Measurements from ENCODE around the gene STIP1. TPM values are rescaled to one million over a fixed set of nuclear protein-coding genes. Genes with fewer than 3 reads are reported as not detected.

The STIP1 gene
- polyA plus RNA-seq, 1 donor from 2014 or later: 161 TPM

GRCh38 chr11:64248578-64248977 is 62.6 kb downstream of the STIP1 start:
- Histone ChIP-seq H3K27ac (ENCODE audit: low read length) (no peak overlapping the region), H3K9ac (ENCODE audit: low read length) (no peak overlapping the region), H3K4me2 (ENCODE audit: low read length) (no peak overlapping the region), H2AFZ (ENCODE audit: low read depth, low read length) (no peak overlapping the region), H3K36me3 (ENCODE audit: insufficient read depth, low read length) (no peaks in the 10 kb centered on the region), H3K9me2 (ENCODE audit: insufficient read depth, low read length) (no peaks in the 10 kb centered on the region), H3K79me2 (replicated peaks; ENCODE audit: insufficient read depth, low read length) (peaks cover 13% of the 10 kb centered on the region), H3K9me3 (ENCODE audit: low read length) (no peaks in the 10 kb centered on the region), H3F3A (ENCODE audit: insufficient read depth, low read length, poor library complexity, severe bottlenecking) (no peaks in the 10 kb centered on the region), H3K27me3 (ENCODE audit: insufficient read depth, low read depth, low read length) (peaks cover 8% of the 10 kb centered on the region), H3K4me3 (ENCODE audit: low read length) (no peak overlapping the region), H4K20me1 (ENCODE audit: insufficient read depth) (no peaks in the 10 kb centered on the region)
- TF ChIP-seq RAD21 (conservative IDR thresholded peaks at IDR 0.05) (no peak), REST (IDR thresholded peaks at IDR 0.05; ENCODE audit: borderline replicate concordance) (no peak), EZH2 (IDR thresholded peaks at IDR 0.05; ENCODE audit: borderline replicate concordance, insufficient read depth, low read length, poor library complexity, severe bottlenecking) (no peak), SMC3 (conservative IDR thresholded peaks at IDR 0.05; ENCODE audit: poor library complexity) (no peak), MXI1 (conservative IDR thresholded peaks at IDR 0.05; ENCODE audit: poor library complexity, severe bottlenecking) (no peak), TAF1 (IDR thresholded peaks at IDR 0.05; ENCODE audit: low read depth) (no peak), CTCF (IDR thresholded peaks at IDR 0.05; ENCODE audit: poor library complexity, severe bottlenecking) (no peak), POLR2AphosphoS5 (IDR thresholded peaks at IDR 0.05) (no peak), EP300 (conservative IDR thresholded peaks at IDR 0.05; ENCODE audit: poor library complexity, severe bottlenecking) (no peak)

DNA sequence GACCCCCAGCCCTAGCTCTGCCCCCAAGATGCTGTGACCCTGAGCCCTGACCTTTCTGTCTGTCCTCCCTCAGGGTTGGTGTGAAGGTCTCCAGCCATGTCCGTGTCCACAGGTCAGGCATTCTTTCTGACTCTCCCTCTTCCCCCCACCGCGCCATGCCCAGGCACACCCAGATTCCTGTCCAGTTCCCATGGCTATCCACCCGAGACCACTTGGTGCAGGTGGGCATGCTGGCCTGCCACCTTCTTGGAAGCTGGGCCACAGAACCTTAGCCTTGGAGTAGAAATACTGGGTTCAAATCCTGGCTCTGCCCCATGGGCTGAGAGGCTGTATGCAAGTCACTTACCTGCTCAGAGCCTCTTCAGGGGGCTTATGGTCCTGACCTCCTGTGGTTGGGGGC is 63.1 kb downstream of the STIP1 start:
- H4K20me1 ChIP-seq (ENCODE audit: insufficient read depth): no peaks in the 10 kb centered on the region
- no peaks in the 10 kb centered on the region for H3K36me3 ChIP-seq (ENCODE audit: insufficient read depth, low read length)
- H3K4me3 ChIP-seq (ENCODE audit: low read length): no peak overlapping the region
- no peak overlapping the region for H3K4me2 ChIP-seq (ENCODE audit: low read length)
- H3K9me2 ChIP-seq (ENCODE audit: insufficient read depth, low read length): no peaks in the 10 kb centered on the region
- no peak overlapping the region for H3K27ac ChIP-seq (ENCODE audit: low read length)
- no peaks in the 10 kb centered on the region for H3F3A ChIP-seq (ENCODE audit: insufficient read depth, low read length, poor library complexity, severe bottlenecking)
- H3K9ac ChIP-seq (ENCODE audit: low read length): no peak overlapping the region
- no peak for TF ChIP-seq EP300 (conservative IDR thresholded peaks at IDR 0.05; ENCODE audit: poor library complexity, severe bottlenecking)
- TF ChIP-seq EZH2 (IDR thresholded peaks at IDR 0.05; ENCODE audit: borderline replicate concordance, insufficient read depth, low read length, poor library complexity, severe bottlenecking): no peak
- no peak for TF ChIP-seq REST (IDR thresholded peaks at IDR 0.05; ENCODE audit: borderline replicate concordance)
- TF ChIP-seq MXI1 (conservative IDR thresholded peaks at IDR 0.05; ENCODE audit: poor library complexity, severe bottlenecking): no peak
- no peak for TF ChIP-seq TAF1 (IDR thresholded peaks at IDR 0.05; ENCODE audit: low read depth)
- TF ChIP-seq POLR2AphosphoS5 (IDR thresholded peaks at IDR 0.05): no peak
- no peak for TF ChIP-seq CTCF (IDR thresholded peaks at IDR 0.05; ENCODE audit: poor library complexity, severe bottlenecking)
- no peak for TF ChIP-seq RAD21 (conservative IDR thresholded peaks at IDR 0.05)
- TF ChIP-seq SMC3 (conservative IDR thresholded peaks at IDR 0.05; ENCODE audit: poor library complexity): no peak
- peaks cover 13% of the 10 kb centered on the region for H3K79me2 ChIP-seq (replicated peaks; ENCODE audit: insufficient read depth, low read length)
- no peak overlapping the region for H2AFZ ChIP-seq (ENCODE audit: low read depth, low read length)
- H3K9me3 ChIP-seq (ENCODE audit: low read length): no peaks in the 10 kb centered on the region
- peaks cover 8% of the 10 kb centered on the region for H3K27me3 ChIP-seq (ENCODE audit: insufficient read depth, low read depth, low read length)
